A673 (cell line): Measurements from ENCODE around the gene GPR32.
"Not testable (repeated sequence)": the region's sequence is repeated elsewhere in the genome, so short reads cannot be mapped to it uniquely, and the experiment has no call there.

Experiments
- CTCF ChIP-seq: fragments of 300-800, 200-600 bp; sonication (generic); conservative IDR thresholded peaks from 2 replicates; pipeline ENCODE4 v1.5.1; 2017; ENCODE audit warnings: low read depth, mild to moderate bottlenecking, antibody characterized with exemption, low read length, moderate library complexity, mixed read lengths
- EZH2 ChIP-seq: fragments of 200-600 bp; sonication (generic); IDR thresholded peaks from 2 replicates; pipeline ENCODE4 v1.6.1; 2017; ENCODE audit warnings: borderline replicate concordance, low read depth, mild to moderate bottlenecking, mixed read lengths, antibody characterized with exemption, low read length; ENCODE audit not compliant: poor library complexity, severe bottlenecking

DNA sequence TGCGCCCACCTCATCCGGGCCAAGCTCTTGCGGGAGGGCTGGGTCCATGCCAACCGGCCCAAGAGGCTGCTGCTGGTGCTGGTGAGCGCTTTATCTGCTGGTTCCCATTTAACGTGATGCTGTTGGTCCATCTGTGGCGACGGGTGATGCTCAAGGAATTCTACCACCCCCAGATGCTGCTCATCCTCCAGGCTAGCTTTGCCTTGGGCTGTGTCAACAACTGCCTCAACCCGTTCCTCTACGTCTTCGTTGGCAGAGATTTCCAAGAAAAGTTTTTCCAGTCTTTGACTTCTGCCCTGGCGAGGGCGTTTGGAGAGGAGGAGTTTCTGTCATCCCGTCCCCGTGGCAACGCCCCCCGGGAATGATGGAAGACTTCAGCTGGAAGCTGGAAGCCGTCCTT lies 11.2 kb upstream of the GPR32 start:
- not testable (repeated sequence) for TF ChIP-seq CTCF, EZH2
